HepG2 (cell line): ENCODE measurements around the gene HSF2BP. TPM values are rescaled to one million over a fixed set of nuclear protein-coding genes. Genes with fewer than 3 reads are reported as not detected.

Source experiments
- ATAC-seq: fragments of 200-7000 bp; cut with Tn5 transposase; 3 replicates; pipeline ENCODE4 v1.9.1; 2020; ENCODE audit warnings: mild to moderate bottlenecking, moderate library complexity
- BruUV-seq: library from RNA; stranded (reverse); fragments of 400-500 nt; replicated peaks from 2 replicates; lab custom pipeline; 2021; lab: Mats Ljungman, UMichigan
- CTCF ChIA-PET: fragments of 300-600 bp; formaldehyde crosslinking; extraction: SDS; loops from one replicate; lab custom pipeline; 2021; ENCODE audit warnings: low total read pairs, inconsistent platforms, low intra/inter-chr PET ratio; lab: Yijun Ruan, JAX
- POLR2A ChIA-PET: fragments of 350-600 bp; sonication (Branson Sonifier 250); formaldehyde crosslinking; loops from one replicate; lab custom pipeline; 2020; ENCODE audit warnings: antibody characterized with exemption, inconsistent platforms; lab: Yijun Ruan, JAX
- DNase-seq: peaks from one replicate; pipeline ENCODE4 v3.0.0-alpha.2; 2015; ENCODE audit warnings: low spot score
- FAIRE-seq: peaks from 3 replicates; lab custom pipeline; 2011; peaks lifted over from hg19 to GRCh38; lab: Jason Lieb, UNC
- H2AFZ ChIP-seq: one replicate; pipeline ENCODE4 v1.6.1; 2011; ENCODE audit warnings: low read length, inconsistent platforms
- H3K27ac ChIP-seq: fragments of 300-600 bp; 3 replicates; pipeline ENCODE4 v1.8.0; 2011; ENCODE audit warnings: mixed run types, mild to moderate bottlenecking, mixed read lengths, low read length, inconsistent platforms; ENCODE audit not compliant: insufficient read depth; ENCODE audit errors: extremely low read length
- H3K27me3 ChIP-seq, 2 experiments: fragments of 200-600 bp in 1 of 2; 2 replicates in 1 of 2; 3 replicates in 1 of 2; pipeline versions ENCODE4 v1.6.0 to v1.8.0; 2011; ENCODE audit warnings: low read length in 2 of 2, mild to moderate bottlenecking in 2 of 2, moderate library complexity in 2 of 2, inconsistent platforms in 1 of 2; ENCODE audit not compliant: insufficient read depth in 2 of 2, control insufficient read depth in 1 of 2
- H3K36me3 ChIP-seq, 2 experiments: fragments of 200-600 bp in 1 of 2; replicated peaks in 1 of 2; 2 replicates in 1 of 2; 3 replicates in 1 of 2; pipeline versions ENCODE4 v1.5.1 to v1.8.0; 2011; ENCODE audit warnings: low read length in 2 of 2, inconsistent platforms in 1 of 2; ENCODE audit not compliant: insufficient read depth in 2 of 2, control insufficient read depth in 1 of 2
- H3K4me1 ChIP-seq: 2 replicates; pipeline ENCODE4 v1.5.1; 2012; ENCODE audit warnings: low read length, inconsistent platforms; ENCODE audit not compliant: insufficient read depth
- H3K4me2 ChIP-seq: 2 replicates; pipeline ENCODE4 v1.6.0; 2011; ENCODE audit warnings: low read depth, low read length, inconsistent platforms
- H3K4me3 ChIP-seq, 3 experiments: fragments of 200-600 bp in 1 of 3; sonication (generic), shearing (Covaris generic) in 1 of 3; replicated peaks in 1 of 3; 2 replicates each; pipeline ENCODE4 v1.5.1; 2011 to 2016; ENCODE audit warnings: low read length in 3 of 3, inconsistent platforms in 2 of 3, low read depth in 2 of 3, mild to moderate bottlenecking in 2 of 3, control low read depth in 1 of 3, mixed read lengths in 1 of 3; ENCODE audit not compliant: insufficient read depth in 1 of 3
- H3K79me2 ChIP-seq: one replicate; pipeline ENCODE4 v1.6.1; 2011; ENCODE audit warnings: low read length, inconsistent platforms; ENCODE audit not compliant: insufficient read depth
- H3K9ac ChIP-seq: 2 replicates; pipeline ENCODE4 v1.6.0; 2011; ENCODE audit warnings: mild to moderate bottlenecking, low read depth, low read length, inconsistent platforms; ENCODE audit not compliant: insufficient read depth
- H3K9me3 ChIP-seq: 2 replicates; pipeline ENCODE4 v1.5.1; 2012; ENCODE audit warnings: mild to moderate bottlenecking, low read length
- H4K20me1 ChIP-seq: 2 replicates; pipeline ENCODE4 v1.6.0; 2011; ENCODE audit warnings: inconsistent platforms, mild to moderate bottlenecking, low read length, moderate library complexity; ENCODE audit not compliant: insufficient read depth
- KLF16 ChIP-seq, 2 experiments: sonication (generic) in 1 of 2; formaldehyde crosslinking in 1 of 2; IDR thresholded peaks; 2 replicates each; pipeline versions ENCODE4 v1.6.1 to v1.8.0; 2016 to 2023; ENCODE audit warnings: missing genetic modification reagents in 2 of 2, missing compliant biosample characterization in 1 of 2
- MAFF ChIP-seq: IDR thresholded peaks from 2 replicates; pipeline ENCODE4 v1.6.1; 2011; ENCODE audit warnings: low read depth, low read length, improper control_type of control experiment
- MAFK ChIP-seq, 2 experiments: IDR thresholded peaks in 1 of 2; conservative IDR thresholded peaks in 1 of 2; 2 replicates each; pipeline ENCODE4 v1.6.1; 2011; ENCODE audit warnings: improper control_type of control experiment in 2 of 2, low read length in 2 of 2
- MXD1 ChIP-seq: sonication (generic); formaldehyde crosslinking; IDR thresholded peaks from 2 replicates; pipeline ENCODE4 v1.4.0; 2020; ENCODE audit warnings: mild to moderate bottlenecking, missing genetic modification reagents
- PLSCR1 ChIP-seq: sonication (generic); formaldehyde crosslinking; IDR thresholded peaks from 2 replicates; pipeline ENCODE4 v1.5.0; 2020; ENCODE audit warnings: missing genetic modification reagents, mild to moderate bottlenecking, borderline replicate concordance
- TARDBP ChIP-seq: sonication (generic); formaldehyde crosslinking; IDR thresholded peaks from 2 replicates; pipeline ENCODE4 v1.8.0; 2022; ENCODE audit warnings: mild to moderate bottlenecking, missing genetic modification reagents
- ZMAT3 ChIP-seq: sonication (generic); formaldehyde crosslinking; conservative IDR thresholded peaks from 2 replicates; pipeline ENCODE4 v1.7.0; 2021; ENCODE audit warnings: missing genetic modification reagents
- ZNF746 ChIP-seq: sonication (generic); formaldehyde crosslinking; IDR thresholded peaks from 2 replicates; pipeline ENCODE4 v1.8.0; 2022; ENCODE audit warnings: mild to moderate bottlenecking, missing genetic modification reagents
- WGBS: methylation state at CpG from one replicate; pipeline ENCODE4 v1.1.6; 2017; ENCODE audit warnings: low lambda C conversion rate; 5-methylcytosine and 5-hydroxymethylcytosine counted together
- in situ Hi-C: cut with HindIII; loops from 2 replicates; pipeline ENCODE4 v1.10.0; 2017; ENCODE audit warnings: low pct_unique_long_range_greater_than_20kb; ENCODE audit not compliant: extremely low pct_ligation_motif_present
- intact Hi-C: fragments of 100-400 bp; cut with micrococcal nuclease; formaldehyde crosslinking; loops from one replicate; pipeline ENCODE4 v1.10.0; 2022; ENCODE audit not compliant: unreplicated experiment
- polyA plus RNA-seq, 8 experiments: library from polyadenylated mRNA; depleted of rRNA in 3 of 8; stranded (reverse) in 7 of 8; unstranded in 1 of 8; fragments of >200 nt; fragmentation: Illumina TruSeq in 4 of 8; extraction: Trizol in 4 of 8; gene quantifications; 2 replicates each; pipeline versions ENCODE4 v1.2.1 to v1.2.3, GENCODE V29; 2011 to 2016; ENCODE audit warnings: low read depth in 4 of 8, missing spikeins in 1 of 8, mixed read lengths in 1 of 8; ENCODE audit not compliant: insufficient read depth in 1 of 8
- total RNA-seq, 5 experiments: library from RNA; depleted of rRNA; stranded (reverse); fragments of >200 nt; fragmentation: Illumina TruSeq; extraction: Trizol; gene quantifications; 2 replicates each; pipeline ENCODE4 v1.2.3, GENCODE V29; 2016; ENCODE audit warnings: low read depth in 1 of 5

Gene HSF2BP
- total and polyA plus RNA-seq, 2 of the 13 experiments (the other 11 are each of a cell fraction or from before 2014, with no cell fraction given): 0.67 to 2.2 TPM

- TF ChIP-seq ZMAT3 (CRISPR knock-in tag): no peak
Measured at GRCh38 chr21:43667191-43667904, 8.1 kb upstream of the HSF2BP start (continued).

GRCh38 chr21:43665879-43666278, 6.6 kb upstream of the HSF2BP start:
- Histone ChIP-seq H3K4me1 (peaks cover 48% of the 10 kb centered on the region), H3K4me2 (no peak overlapping the region), H4K20me1 (peaks cover 8% of the 10 kb centered on the region), H3K36me3 (peaks cover 11 to 66% of the 10 kb centered on the region in 2 experiments), H3K27ac (no peak overlapping the region), H3K27me3 (no peaks in the 10 kb centered on the region), H3K79me2 (peaks cover 85% of the 10 kb centered on the region), H2AFZ (no peak overlapping the region), H3K9ac (no peak overlapping the region)
- in situ Hi-C loops: no loop called here
- DNase-seq (no peak), FAIRE-seq (no peak), ATAC-seq (no peak)
- BruUV-seq: no TSS peak
- POLR2A ChIA-PET: no interaction called here
- WGBS: 86% methylated on average over 4 of the region's 4 CpGs
- no peak for TF ChIP-seq ZNF746 (CRISPR knock-in tag)
- no peak for TF ChIP-seq PLSCR1
- no peak for TF ChIP-seq MXD1
- no peak for TF ChIP-seq TARDBP
- TF ChIP-seq KLF16 (CRISPR knock-in tag; IDR thresholded peaks at IDR 0.05): no peak
- TF ChIP-seq MAFK (conservative IDR thresholded peaks at IDR 0.05 in 1 of 2, IDR thresholded peaks at IDR 0.05 in 1 of 2; ENCODE audit: low read length in 2 of 2): peak; percentile 59 to 68
- peak; percentile 42; the same call in 1 of the 2 replicates for TF ChIP-seq MAFF
- TF ChIP-seq, all 625 proteins: peak for 2
- intact Hi-C loops: no loop called here
- H3K4me3 ChIP-seq: no peak overlapping the region
- H3K9me3 ChIP-seq: no peaks in the 10 kb centered on the region
- CTCF ChIA-PET: no interaction called here
